HepG2 (cell line): ENCODE data around the gene SPSB1. TPM values are rescaled to one million over a fixed set of nuclear protein-coding genes. Genes with fewer than 3 reads are reported as not detected.

Experiments
- ATAC-seq: fragments of 200-7000 bp; cut with Tn5 transposase; 3 replicates; pipeline ENCODE4 v1.9.1; 2020; ENCODE audit warnings: mild to moderate bottlenecking, moderate library complexity
- BruUV-seq: library from RNA; stranded (reverse); fragments of 400-500 nt; replicated peaks from 2 replicates; lab custom pipeline; 2021; lab: Mats Ljungman, UMichigan
- CTCF ChIA-PET: fragments of 300-600 bp; formaldehyde crosslinking; extraction: SDS; loops from one replicate; lab custom pipeline; 2021; ENCODE audit warnings: low total read pairs, inconsistent platforms, low intra/inter-chr PET ratio; lab: Yijun Ruan, JAX
- POLR2A ChIA-PET: fragments of 350-600 bp; sonication (Branson Sonifier 250); formaldehyde crosslinking; loops from one replicate; lab custom pipeline; 2020; ENCODE audit warnings: antibody characterized with exemption, inconsistent platforms; lab: Yijun Ruan, JAX
- DNase-seq: peaks from one replicate; pipeline ENCODE4 v3.0.0-alpha.2; 2015; ENCODE audit warnings: low spot score
- FAIRE-seq: peaks from 3 replicates; lab custom pipeline; 2011; peaks lifted over from hg19 to GRCh38; lab: Jason Lieb, UNC
- H2AFZ ChIP-seq: one replicate; pipeline ENCODE4 v1.6.1; 2011; ENCODE audit warnings: low read length, inconsistent platforms
- H3K27ac ChIP-seq: fragments of 300-600 bp; 3 replicates; pipeline ENCODE4 v1.8.0; 2011; ENCODE audit warnings: mixed run types, mild to moderate bottlenecking, mixed read lengths, low read length, inconsistent platforms; ENCODE audit not compliant: insufficient read depth; ENCODE audit errors: extremely low read length
- H3K27me3 ChIP-seq, 2 experiments: fragments of 200-600 bp in 1 of 2; 2 replicates in 1 of 2; 3 replicates in 1 of 2; pipeline versions ENCODE4 v1.6.0 to v1.8.0; 2011; ENCODE audit warnings: low read length in 2 of 2, mild to moderate bottlenecking in 2 of 2, moderate library complexity in 2 of 2, inconsistent platforms in 1 of 2; ENCODE audit not compliant: insufficient read depth in 2 of 2, control insufficient read depth in 1 of 2
- H3K36me3 ChIP-seq, 2 experiments: fragments of 200-600 bp in 1 of 2; replicated peaks in 1 of 2; 2 replicates in 1 of 2; 3 replicates in 1 of 2; pipeline versions ENCODE4 v1.5.1 to v1.8.0; 2011; ENCODE audit warnings: low read length in 2 of 2, inconsistent platforms in 1 of 2; ENCODE audit not compliant: insufficient read depth in 2 of 2, control insufficient read depth in 1 of 2
- H3K4me1 ChIP-seq: 2 replicates; pipeline ENCODE4 v1.5.1; 2012; ENCODE audit warnings: low read length, inconsistent platforms; ENCODE audit not compliant: insufficient read depth
- H3K4me2 ChIP-seq: 2 replicates; pipeline ENCODE4 v1.6.0; 2011; ENCODE audit warnings: low read depth, low read length, inconsistent platforms
- H3K4me3 ChIP-seq, 3 experiments: fragments of 200-600 bp in 1 of 3; sonication (generic), shearing (Covaris generic) in 1 of 3; replicated peaks in 1 of 3; 2 replicates each; pipeline ENCODE4 v1.5.1; 2011 to 2016; ENCODE audit warnings: low read length in 3 of 3, inconsistent platforms in 2 of 3, low read depth in 2 of 3, mild to moderate bottlenecking in 2 of 3, control low read depth in 1 of 3, mixed read lengths in 1 of 3; ENCODE audit not compliant: insufficient read depth in 1 of 3
- H3K79me2 ChIP-seq: one replicate; pipeline ENCODE4 v1.6.1; 2011; ENCODE audit warnings: low read length, inconsistent platforms; ENCODE audit not compliant: insufficient read depth
- H3K9ac ChIP-seq: 2 replicates; pipeline ENCODE4 v1.6.0; 2011; ENCODE audit warnings: mild to moderate bottlenecking, low read depth, low read length, inconsistent platforms; ENCODE audit not compliant: insufficient read depth
- H3K9me3 ChIP-seq: 2 replicates; pipeline ENCODE4 v1.5.1; 2012; ENCODE audit warnings: mild to moderate bottlenecking, low read length
- H4K20me1 ChIP-seq: 2 replicates; pipeline ENCODE4 v1.6.0; 2011; ENCODE audit warnings: inconsistent platforms, mild to moderate bottlenecking, low read length, moderate library complexity; ENCODE audit not compliant: insufficient read depth
- ARID4A ChIP-seq: sonication (generic); formaldehyde crosslinking; IDR thresholded peaks from 2 replicates; pipeline ENCODE4 v1.5.0; 2020; ENCODE audit warnings: mild to moderate bottlenecking, missing genetic modification reagents, borderline replicate concordance
- ATF1 ChIP-seq: IDR thresholded peaks from 2 replicates; pipeline ENCODE4 v1.6.1; 2016; ENCODE audit warnings: mild to moderate bottlenecking, control low read depth
- CBX2 ChIP-seq, 2 experiments: fragments of 200-600 bp in 1 of 2; sonication (generic); formaldehyde crosslinking in 1 of 2; IDR thresholded peaks; 2 replicates each; pipeline versions ENCODE4 v1.7.0 to v1.8.1; 2018 to 2022; ENCODE audit warnings: low read depth in 2 of 2, low read length in 1 of 2, mild to moderate bottlenecking in 1 of 2, missing genetic modification reagents in 1 of 2
- CREB3 ChIP-seq: sonication (generic); formaldehyde crosslinking; IDR thresholded peaks from 2 replicates; pipeline ENCODE4 v1.5.0; 2020; ENCODE audit warnings: missing genetic modification reagents
- ELF4 ChIP-seq: sonication (generic); formaldehyde crosslinking; IDR thresholded peaks from 2 replicates; pipeline ENCODE4 v1.5.0; 2020; ENCODE audit warnings: missing genetic modification reagents, mild to moderate bottlenecking, moderate library complexity, borderline replicate concordance
- ETV6 ChIP-seq: sonication (generic); formaldehyde crosslinking; conservative IDR thresholded peaks from 2 replicates; pipeline ENCODE4 v1.4.0; 2020; ENCODE audit warnings: missing genetic modification reagents
- FOXA1 ChIP-seq, 2 experiments: fragments of 450-650 bp in 1 of 2; sonication (generic) in 1 of 2; formaldehyde crosslinking in 1 of 2; IDR thresholded peaks; 2 replicates each; pipeline versions ENCODE4 v1.4.0 to v1.6.1; 2016 to 2020; ENCODE audit warnings: missing genetic modification reagents in 1 of 2
- FOXC1 ChIP-seq: sonication (generic); formaldehyde crosslinking; IDR thresholded peaks from 2 replicates; pipeline ENCODE4 v1.8.0; 2022; ENCODE audit warnings: mild to moderate bottlenecking, missing genetic modification reagents, borderline replicate concordance
- GTF3A ChIP-seq: sonication (generic); formaldehyde crosslinking; conservative IDR thresholded peaks from 2 replicates; pipeline ENCODE4 v1.4.0; 2020; ENCODE audit warnings: mild to moderate bottlenecking, missing genetic modification reagents
- HNRNPH1 ChIP-seq: fragments of 200-400 bp; formaldehyde crosslinking; optimal IDR thresholded peaks from 2 replicates; pipeline ENCODE3; 2017; ENCODE audit warnings: mild to moderate bottlenecking, low read depth, low read length
- MBNL3 ChIP-seq: fragments of 250-450 bp; sonication (Bioruptor Pico); conservative IDR thresholded peaks from 2 replicates; pipeline ENCODE4 v1.8.0; 2022; ENCODE audit warnings: mild to moderate bottlenecking, inconsistent platforms
- POGZ ChIP-seq: sonication (generic); formaldehyde crosslinking; IDR thresholded peaks from 2 replicates; pipeline ENCODE4 v1.4.0; 2020; ENCODE audit warnings: mild to moderate bottlenecking, missing genetic modification reagents
- ZNF263 ChIP-seq: sonication (generic); formaldehyde crosslinking; IDR thresholded peaks from 2 replicates; pipeline ENCODE4 v1.4.0; 2020; ENCODE audit warnings: missing genetic modification reagents
- ZNF275 ChIP-seq: sonication (generic); formaldehyde crosslinking; IDR thresholded peaks from 2 replicates; pipeline ENCODE4 v1.8.0; 2022; ENCODE audit warnings: missing genetic modification reagents, mild to moderate bottlenecking, inconsistent platforms, borderline replicate concordance
- ZNF501 ChIP-seq: sonication (generic); formaldehyde crosslinking; IDR thresholded peaks from 2 replicates; pipeline ENCODE4 v1.5.1; 2020; ENCODE audit warnings: mild to moderate bottlenecking, moderate library complexity, missing genetic modification reagents
- ZNF563 ChIP-seq: sonication (generic); formaldehyde crosslinking; IDR thresholded peaks from 2 replicates; pipeline ENCODE4 v1.8.0; 2022; ENCODE audit warnings: mild to moderate bottlenecking, moderate library complexity, missing genetic modification reagents
- ZNF674 ChIP-seq: sonication (generic); formaldehyde crosslinking; IDR thresholded peaks from 2 replicates; pipeline ENCODE4 v1.5.0; 2020; ENCODE audit warnings: low read depth, mild to moderate bottlenecking, missing genetic modification reagents
- ZSCAN20 ChIP-seq: sonication (generic); formaldehyde crosslinking; IDR thresholded peaks from 2 replicates; pipeline ENCODE4 v1.4.0; 2020; ENCODE audit warnings: missing genetic modification reagents, mild to moderate bottlenecking, borderline replicate concordance
- WGBS: methylation state at CpG from one replicate; pipeline ENCODE4 v1.1.6; 2017; ENCODE audit warnings: low lambda C conversion rate; 5-methylcytosine and 5-hydroxymethylcytosine counted together
- in situ Hi-C: cut with HindIII; loops from 2 replicates; pipeline ENCODE4 v1.10.0; 2017; ENCODE audit warnings: low pct_unique_long_range_greater_than_20kb; ENCODE audit not compliant: extremely low pct_ligation_motif_present
- intact Hi-C: fragments of 100-400 bp; cut with micrococcal nuclease; formaldehyde crosslinking; loops from one replicate; pipeline ENCODE4 v1.10.0; 2022; ENCODE audit not compliant: unreplicated experiment
- polyA plus RNA-seq, 8 experiments: library from polyadenylated mRNA; depleted of rRNA in 3 of 8; stranded (reverse) in 7 of 8; unstranded in 1 of 8; fragments of >200 nt; fragmentation: Illumina TruSeq in 4 of 8; extraction: Trizol in 4 of 8; gene quantifications; 2 replicates each; pipeline versions ENCODE4 v1.2.1 to v1.2.3, GENCODE V29; 2011 to 2016; ENCODE audit warnings: low read depth in 4 of 8, missing spikeins in 1 of 8, mixed read lengths in 1 of 8; ENCODE audit not compliant: insufficient read depth in 1 of 8
- total RNA-seq, 5 experiments: library from RNA; depleted of rRNA; stranded (reverse); fragments of >200 nt; fragmentation: Illumina TruSeq; extraction: Trizol; gene quantifications; 2 replicates each; pipeline ENCODE4 v1.2.3, GENCODE V29; 2016; ENCODE audit warnings: low read depth in 1 of 5

Gene SPSB1
- total and polyA plus RNA-seq, 2 of the 13 experiments (the other 11 are each of a cell fraction or from before 2014, with no cell fraction given) = 5.0 to 8.0 TPM

- H4K20me1 ChIP-seq = no peaks in the 10 kb centered on the region
- ChIA-PET CTCF (no interaction called here), POLR2A (no interaction called here)
- in situ Hi-C loops = no loop called here
- intact Hi-C loops = no loop called here
- H2AFZ ChIP-seq = no peak overlapping the region
- ATAC-seq (no peak), DNase-seq (no peak), FAIRE-seq (no peak)
- 85% methylated on average over 9 of the region's 14 CpGs for WGBS
- no peak overlapping the region for H3K4me3 ChIP-seq
- H3K79me2 ChIP-seq = no peaks in the 10 kb centered on the region
- H3K9ac ChIP-seq = no peak overlapping the region
- 0 out of 5 replicates have a peak, but pooled peaks cover 0 to 5% of the 10 kb centered on the region in 2 experiments for H3K36me3 ChIP-seq
- no peak overlapping the region for H3K4me2 ChIP-seq
- H3K9me3 ChIP-seq = no peaks in the 10 kb centered on the region
- H3K4me1 ChIP-seq = peaks cover 5% of the 10 kb centered on the region; the same call in 1 of the 2 replicates
- BruUV-seq = no TSS peak
- H3K27me3 ChIP-seq = no peaks in the 10 kb centered on the region
- no peak overlapping the region for H3K27ac ChIP-seq
- no peak for TF ChIP-seq ZNF275 (CRISPR knock-in tag)
- TF ChIP-seq CBX2 (IDR thresholded peaks at IDR 0.05; ENCODE audit: low read depth, low read length) = no peak
- no peak for TF ChIP-seq CBX2 (CRISPR knock-in tag; IDR thresholded peaks at IDR 0.05; ENCODE audit: low read depth)
- no peak for TF ChIP-seq POGZ (CRISPR knock-in tag)
- TF ChIP-seq ETV6 = no peak
- TF ChIP-seq ZNF563 = no peak
- TF ChIP-seq ELF4 (CRISPR knock-in tag) = no peak
- no peak for TF ChIP-seq ZNF501 (CRISPR knock-in tag)
- no peak for TF ChIP-seq ATF1 (CRISPR knock-in tag)
- TF ChIP-seq GTF3A (CRISPR knock-in tag) = no peak
- TF ChIP-seq MBNL3 (CRISPR knock-in tag) = no peak
- no peak for TF ChIP-seq FOXC1 (CRISPR knock-in tag)
- no peak for TF ChIP-seq HNRNPH1
- TF ChIP-seq ARID4A (CRISPR knock-in tag) = no peak
- TF ChIP-seq ZSCAN20 = no peak
- no peak for TF ChIP-seq ZNF263 (CRISPR knock-in tag)
- no peak for TF ChIP-seq CREB3 (CRISPR knock-in tag)
- TF ChIP-seq FOXA1 (IDR thresholded peaks at IDR 0.05) = no peak
- TF ChIP-seq FOXA1 (CRISPR knock-in tag; IDR thresholded peaks at IDR 0.05) = no peak
- no peak for TF ChIP-seq ZNF674 (CRISPR knock-in tag)
Measured at GRCh38 chr1:9361630-9362260, 69.1 kb downstream of the SPSB1 start.
